Ureter (tissue), 1 donor: Measurements from ENCODE around the gene CCR6. TPM values are rescaled to one million over a fixed set of nuclear protein-coding genes. Genes with fewer than 3 reads are reported as not detected.

Experiments
- DNase-seq: peaks from one replicate; pipeline ENCODE4 v3.0.0-alpha.2; 2020; ENCODE audit warnings: low spot score
- total RNA-seq: library from RNA; stranded (reverse); gene quantifications from one replicate; pipeline ENCODE4 v1.2.4, GENCODE V29; 2023
- donor health status: DM: yes; HTN: yes; CAD: no.

Gene CCR6
- total RNA-seq, 1 donor from 2014 or later, result not detected

DNA sequence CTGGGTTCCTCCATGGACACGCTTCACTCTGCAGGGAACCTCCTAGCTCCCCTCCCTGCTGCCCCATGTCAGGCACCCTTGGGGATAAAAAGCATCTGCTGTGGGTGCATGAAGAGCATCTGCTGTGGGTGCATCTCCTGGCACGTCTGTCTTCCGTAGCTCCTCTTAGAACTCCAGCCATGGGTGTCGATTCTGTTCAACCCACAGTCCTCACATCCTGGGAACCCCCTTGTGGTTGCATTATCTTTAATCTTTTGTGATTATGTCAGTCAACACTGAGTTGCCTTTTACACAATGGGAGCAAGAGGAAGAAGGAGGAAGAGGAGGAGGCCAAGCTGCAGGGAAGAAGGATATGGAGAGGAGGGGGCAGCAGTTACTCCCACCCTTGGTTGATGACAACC lies 24.1 kb upstream of the CCR6 start:
- no peak for DNase-seq

DNA sequence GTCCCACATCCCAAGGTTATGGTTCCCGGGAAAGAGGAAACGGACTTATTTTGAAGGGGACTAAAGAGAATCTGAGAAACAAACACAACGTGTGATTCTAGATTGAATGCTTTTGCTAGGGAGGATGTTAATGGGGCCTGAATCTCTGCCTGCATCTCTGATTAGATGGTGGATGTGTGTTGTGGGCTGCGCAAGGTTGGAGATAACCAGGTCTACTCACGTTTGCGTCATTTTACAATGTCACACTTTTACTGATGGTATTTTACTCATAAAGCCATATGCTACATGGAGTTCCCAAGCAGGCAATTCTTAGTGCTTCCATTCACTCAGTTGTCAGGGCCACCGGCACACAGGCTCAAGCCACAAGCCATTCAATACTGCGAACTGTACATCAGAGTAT lies 23.2 kb upstream of the CCR6 start:
- DNase-seq, result no peak

DNA sequence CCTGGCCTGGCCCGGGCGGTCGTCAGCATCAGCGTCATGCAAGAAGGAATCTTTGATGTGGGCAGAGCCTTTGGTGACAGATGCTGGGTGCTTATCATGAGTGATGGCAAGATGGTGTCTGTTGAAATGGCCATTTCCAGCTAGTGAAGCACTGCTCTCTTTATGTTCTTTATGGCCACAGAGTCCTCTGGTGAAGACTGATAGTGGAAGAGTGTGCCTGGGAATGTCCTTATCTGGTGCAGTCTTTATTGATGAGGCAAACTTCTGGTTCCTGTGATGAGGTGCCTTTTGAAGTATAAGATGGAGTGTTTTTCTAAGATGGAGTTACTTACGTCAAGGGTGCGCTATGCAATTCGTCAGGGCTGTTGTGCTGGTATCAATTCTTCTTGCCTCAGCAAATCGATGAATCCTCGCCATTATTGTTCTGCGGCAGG lies 22.6 kb upstream of the CCR6 start:
- no peak for DNase-seq

DNA sequence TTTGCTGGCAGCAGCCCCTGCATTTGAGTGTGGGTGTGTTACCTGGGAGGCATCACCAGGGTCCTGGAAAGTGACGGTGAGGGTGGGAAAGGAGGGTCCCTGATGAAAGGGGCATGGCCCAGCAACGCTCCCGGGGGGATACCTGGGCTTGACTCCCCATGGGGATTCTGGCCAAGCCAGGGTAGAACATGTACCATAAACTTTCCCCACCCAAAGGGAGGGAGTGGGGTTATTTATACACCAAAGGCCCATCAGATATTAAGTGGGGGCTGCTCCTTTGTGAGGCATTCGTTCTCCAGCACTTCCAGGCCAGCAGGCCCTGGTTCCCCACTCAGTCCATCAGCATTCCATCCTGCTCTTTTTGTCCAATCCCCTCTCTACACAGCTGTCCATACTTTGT lies 20.6 kb upstream of the CCR6 start:
- DNase-seq, result no peak

DNA sequence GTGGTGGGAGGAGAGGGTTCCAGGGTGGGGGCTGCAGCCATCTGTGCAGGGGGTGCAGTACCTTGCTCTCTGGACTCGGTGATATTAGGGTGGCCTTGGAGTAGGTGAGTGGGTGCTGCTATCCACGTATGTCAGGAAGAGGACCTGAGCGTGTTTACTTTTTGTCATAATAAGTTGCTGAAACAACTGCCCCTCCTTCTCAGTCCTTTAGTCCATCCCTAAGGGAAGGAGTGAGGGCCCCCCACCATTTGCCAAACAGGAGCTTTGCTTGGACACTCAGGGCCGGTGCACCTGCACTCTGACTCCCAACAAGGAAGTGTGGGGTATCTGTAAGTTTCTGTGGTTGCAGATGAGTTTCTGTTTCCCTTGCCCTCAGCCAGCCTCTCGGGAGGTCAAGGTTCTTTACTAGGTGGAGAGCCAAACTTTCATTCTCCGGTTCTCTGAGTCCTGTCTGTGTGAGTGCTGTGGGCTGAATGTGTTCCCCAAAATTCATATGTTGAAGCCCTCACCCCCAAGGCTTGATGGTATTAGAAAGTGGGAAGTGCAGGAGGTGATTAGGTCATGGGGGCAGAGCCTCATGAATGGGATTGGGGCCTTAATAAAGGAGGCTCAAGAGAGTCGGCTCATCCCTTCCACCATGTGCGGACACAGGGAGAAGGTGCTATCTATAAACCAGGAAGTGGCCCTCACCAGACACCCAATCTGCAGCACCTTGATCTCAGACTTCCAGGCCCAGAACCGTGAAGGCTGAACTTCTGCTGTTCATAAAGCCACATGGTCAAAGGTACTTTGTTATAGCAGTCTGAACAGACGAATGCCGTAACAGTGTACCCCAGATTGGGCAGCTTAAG lies 19.6 kb upstream of the CCR6 start:
- DNase-seq, result no peak

DNA sequence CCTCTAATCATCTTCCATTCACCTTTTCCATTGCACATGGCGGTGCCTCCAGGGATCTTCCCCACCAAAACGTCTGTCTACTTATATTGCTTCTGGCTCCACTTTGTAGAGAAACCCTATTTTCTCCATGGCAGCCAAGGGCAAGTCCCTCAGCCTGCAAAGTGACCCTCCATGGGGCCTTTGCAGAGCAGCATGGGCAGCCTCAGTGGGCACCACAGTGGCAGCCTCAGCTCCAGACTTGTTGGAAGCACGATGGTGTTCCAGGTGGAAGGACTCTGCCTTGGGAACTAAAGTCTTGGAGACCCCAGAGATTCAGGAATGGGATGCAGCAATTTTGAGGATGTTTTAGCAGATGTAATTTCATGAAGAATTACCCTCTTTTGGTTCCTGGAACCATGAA lies 18.5 kb upstream of the CCR6 start:
- DNase-seq, result no peak

DNA sequence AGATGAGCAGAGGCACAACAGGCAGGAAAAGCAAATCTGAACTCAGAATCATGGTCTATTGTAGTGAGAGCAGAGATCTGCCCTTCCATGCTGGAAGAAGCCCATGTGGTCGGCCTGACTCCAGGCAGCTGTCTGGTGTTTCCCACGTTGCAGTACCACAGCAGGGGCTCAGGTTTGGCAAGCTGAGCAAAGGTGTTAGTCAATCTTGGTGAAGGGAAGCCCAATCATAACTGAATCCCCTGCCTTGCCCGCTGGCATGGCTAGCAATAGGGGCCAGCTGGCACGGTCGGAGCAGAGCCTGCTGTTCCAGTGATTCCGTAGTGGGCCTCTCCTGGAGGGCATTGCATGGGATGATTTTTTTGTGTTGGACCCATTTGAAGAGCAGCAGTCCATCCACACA lies 17.8 kb upstream of the CCR6 start:
- DNase-seq, result no peak

DNA sequence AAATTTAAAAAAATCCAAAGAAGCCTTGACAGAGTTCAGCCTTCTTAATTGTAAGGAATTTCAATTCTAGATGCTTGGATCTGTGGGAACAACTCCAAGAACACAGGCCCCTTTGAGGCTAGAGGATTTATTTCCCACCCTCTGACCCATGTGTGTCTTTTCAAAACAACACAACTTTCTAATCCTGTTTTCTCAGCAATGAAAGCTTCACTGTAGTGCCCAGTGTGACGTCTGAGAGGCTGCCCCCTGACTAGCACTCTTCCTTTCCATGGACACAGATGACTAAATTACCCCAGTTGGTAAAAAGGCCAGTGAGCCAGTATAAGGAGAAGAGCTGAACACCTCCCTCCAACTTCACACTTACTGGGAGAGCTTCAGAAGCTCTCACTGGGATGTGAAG lies 16.5 kb upstream of the CCR6 start:
- no peak for DNase-seq

DNA sequence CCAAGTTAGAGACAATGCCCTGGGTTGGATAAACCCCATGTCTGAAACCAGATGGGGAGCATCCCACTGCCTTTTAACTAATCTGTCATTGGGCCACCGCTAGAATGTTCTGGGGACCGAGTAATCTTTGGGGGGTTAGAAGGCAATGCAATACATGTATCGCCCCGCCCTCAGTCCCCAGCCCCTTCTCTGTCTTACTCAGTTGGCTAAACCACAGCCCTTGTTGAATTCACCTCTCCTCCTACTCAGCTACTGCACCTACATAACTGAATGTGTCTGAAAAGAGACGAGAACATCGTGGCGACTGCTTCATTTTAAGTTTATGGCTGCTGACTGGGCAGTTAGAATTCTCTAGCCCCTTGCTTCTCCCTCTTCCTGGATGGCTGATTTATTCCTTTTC lies 15.1 kb upstream of the CCR6 start:
- no peak for DNase-seq

DNA sequence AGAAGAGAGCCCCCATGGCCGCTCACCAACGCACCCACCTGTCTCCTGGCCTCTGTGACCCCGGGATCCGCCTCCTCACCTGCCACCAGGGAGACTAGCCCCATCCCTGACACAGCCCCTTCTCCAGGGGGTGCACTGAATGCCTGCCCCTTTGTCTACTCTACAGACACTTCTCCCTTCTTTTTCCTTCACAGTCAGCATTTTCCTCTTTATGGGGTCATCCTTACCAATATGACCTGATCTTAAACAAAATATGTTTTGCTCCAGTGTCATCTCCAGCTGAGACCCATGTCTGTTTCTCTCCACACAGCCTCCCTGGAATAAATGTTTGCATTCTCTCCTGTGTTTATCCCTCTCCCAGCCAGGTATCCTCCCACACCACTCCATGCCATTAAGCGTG lies 14.6 kb upstream of the CCR6 start:
- DNase-seq, result no peak

DNA sequence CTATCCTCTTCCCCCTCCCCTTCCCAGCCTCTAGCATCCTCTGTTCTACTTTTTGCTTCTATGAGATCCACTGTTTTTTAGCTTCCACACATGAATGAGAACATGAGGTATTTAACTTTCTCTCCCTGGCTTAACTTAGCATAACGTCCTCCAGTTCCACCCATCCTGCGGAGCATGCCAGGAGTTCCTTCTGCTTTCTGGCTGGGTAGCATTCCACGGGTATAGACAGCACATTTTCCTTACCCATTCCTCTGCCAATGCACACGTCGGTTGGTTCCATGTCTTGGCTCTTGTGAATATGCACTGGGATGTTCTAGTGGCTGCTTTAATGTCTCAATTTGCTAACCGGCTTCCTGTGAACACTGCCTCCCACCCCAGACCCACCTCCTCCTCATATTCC lies 13.2 kb upstream of the CCR6 start:
- no peak for DNase-seq

DNA sequence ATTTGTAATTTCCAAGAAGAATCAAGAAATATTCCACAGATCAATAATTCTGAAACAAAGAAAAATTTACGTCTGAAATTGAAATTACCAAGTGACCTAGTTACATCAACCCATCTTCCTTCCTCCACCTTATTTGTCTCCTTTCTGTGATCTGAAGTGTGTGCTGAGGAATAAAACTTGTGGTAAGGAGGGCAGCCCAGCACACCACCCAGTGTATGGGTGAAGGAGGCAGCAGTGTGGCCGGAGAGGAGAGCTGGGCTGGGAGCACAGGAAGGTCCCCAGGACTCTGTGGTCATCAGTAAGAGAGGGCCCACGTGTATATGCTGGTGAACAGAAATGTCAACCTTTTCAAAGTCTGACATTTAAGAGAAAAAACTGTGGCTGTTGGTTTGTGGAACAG lies 11.3 kb upstream of the CCR6 start:
- no peak for DNase-seq

DNA sequence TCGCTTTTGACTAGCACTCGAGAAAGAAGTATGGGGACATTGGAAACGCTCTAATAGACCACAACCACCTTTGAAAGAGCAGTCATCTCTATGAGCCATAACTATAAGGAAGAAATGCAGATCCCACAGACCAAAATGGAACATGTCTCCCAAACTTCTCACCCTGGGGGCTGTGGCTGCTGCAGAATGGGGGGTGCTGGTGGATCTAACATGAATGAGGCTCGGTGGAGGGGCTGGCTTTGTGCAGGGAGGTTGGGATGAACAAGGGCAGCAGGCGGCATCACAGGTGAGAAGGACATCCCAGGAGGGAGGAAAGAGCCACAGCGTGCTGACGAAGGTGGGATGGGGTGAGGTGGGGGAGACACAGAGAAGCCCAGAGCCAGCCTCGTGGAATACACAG lies 10.5 kb upstream of the CCR6 start:
- DNase-seq, result no peak

DNA sequence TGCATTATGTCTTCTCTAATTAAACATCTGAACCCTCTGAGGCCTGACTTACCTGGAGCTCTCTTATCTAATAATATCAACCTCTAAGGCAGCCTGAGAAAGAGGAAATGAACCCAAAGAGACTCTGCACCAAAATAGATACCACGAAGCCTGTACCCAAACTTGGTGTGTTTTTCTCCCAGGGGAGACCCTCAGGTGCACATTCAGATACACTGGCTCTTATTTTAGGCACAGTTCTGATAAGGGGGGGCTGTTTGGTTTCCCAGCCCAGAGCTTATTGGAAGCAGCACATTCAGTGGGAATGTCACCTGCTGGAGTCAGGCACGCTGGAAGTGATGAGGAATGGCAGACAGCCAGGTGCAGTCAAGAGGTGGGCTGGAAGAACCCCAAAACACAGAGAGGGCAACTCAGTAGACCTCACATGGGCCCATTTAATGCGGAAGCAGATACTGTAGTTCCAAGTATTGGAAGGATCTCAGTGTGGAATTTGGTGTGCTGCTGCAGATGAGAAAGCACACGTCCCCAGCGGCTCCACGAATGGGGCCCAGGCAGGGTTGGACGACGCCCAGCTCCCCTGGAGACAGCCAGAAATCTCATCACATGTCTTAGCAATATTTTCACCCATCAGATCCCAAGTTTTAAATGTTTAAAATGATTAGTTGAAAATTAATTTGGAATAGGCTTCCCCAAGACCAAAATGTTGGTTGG lies 9.7 kb upstream of the CCR6 start:
- no peak for DNase-seq

DNA sequence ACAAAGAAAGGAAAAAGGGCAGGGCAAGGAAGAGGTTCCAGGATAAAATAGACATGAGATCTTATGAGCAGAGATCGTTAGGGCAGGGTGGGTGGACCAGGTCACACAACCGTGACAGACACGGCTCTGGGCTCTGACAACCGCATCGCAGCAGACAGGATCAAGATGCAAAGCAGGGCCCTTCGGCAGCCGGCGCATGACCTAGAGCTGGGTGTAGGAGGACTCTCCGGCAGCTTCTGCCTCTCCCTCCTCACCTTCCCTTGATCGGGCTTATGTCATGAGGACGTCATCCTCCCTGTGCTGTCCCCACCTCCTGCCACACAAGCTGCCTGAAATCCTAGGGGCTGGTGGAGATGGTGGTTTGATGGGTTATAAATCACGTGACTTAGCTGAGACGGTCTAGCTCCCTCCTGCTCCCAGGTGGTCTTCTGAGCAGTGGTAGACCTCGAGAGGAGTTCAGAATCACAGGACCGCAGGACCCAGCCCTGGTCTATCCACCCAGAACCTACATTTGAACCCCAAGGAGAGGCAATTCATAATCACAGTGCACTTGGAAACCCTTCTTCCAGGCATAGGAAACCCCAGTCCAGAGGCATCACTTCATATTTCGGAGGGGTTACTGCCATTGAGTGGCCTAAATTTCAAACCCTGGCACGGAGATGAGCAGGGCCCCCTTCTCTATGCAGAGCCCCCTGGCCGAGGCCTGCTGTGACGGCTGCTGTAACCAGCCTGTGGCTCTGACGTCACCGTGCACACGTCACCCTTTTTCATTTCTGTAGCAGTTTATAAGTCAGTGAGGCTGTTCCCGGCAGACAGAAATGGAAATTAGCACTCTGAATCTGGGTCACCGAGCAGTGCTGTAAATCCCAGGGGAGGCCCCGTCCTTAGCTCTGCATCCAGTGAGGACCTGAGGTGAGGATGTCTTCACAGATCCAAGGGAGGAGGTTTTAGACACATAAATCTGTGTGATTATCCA lies 8.7 kb upstream of the CCR6 start:
- DNase-seq, result no peak

DNA sequence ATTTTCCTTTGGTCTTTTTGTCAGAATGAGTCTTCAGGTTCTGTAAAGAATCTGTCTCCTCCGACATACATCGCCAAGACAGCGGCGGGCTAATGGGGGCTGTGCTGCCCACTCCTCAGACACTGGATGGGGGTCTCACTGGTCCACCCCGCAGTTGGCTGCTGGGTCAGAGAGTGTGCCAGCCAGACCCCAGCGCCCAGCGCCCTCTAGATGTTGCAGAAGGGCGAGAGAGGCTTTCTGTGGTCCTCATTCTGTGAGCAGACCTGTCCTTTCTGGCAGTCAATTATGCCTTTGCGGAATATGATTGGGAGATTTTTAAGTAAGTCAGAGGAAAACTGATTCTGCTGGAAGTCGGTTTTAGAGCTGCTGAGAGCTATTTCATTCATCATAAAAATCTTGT lies 7.8 kb upstream of the CCR6 start:
- no peak for DNase-seq

DNA sequence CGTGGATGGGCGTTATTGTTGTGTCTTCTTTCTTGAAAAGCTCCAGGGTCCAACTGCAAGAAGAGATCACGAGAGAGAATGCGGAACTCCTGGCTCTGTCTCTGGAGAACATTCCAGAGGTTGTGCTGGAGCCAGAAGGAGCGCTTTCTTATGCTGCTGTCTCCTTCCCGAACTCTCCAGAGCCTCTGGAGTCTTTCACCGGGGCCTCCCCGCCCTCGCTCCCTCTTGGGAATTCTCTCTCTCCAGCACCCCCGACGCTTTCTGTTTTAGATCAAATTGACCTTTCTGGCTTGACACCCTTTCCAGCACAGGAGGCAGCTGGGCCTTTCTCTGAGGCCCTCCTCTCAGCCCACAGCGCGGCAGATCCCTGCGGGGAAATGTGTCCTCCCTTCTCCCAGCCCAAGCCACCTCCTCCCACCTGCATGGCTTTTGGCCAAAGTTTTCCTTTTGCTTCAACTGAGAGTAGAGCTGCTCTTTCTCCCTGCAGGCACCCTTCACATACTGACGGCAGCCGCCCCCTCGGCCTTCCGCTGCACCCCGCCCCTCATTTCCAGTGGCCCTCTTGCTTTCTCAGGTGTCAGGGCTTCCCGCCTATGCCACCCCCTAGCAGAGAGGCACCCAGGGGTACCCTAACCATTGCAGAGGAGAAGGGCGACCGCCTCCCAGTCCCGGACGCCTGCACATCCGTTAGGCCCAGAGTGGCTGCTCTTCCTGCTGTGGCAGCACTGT lies 6.6 kb upstream of the CCR6 start:
- no peak for DNase-seq

DNA sequence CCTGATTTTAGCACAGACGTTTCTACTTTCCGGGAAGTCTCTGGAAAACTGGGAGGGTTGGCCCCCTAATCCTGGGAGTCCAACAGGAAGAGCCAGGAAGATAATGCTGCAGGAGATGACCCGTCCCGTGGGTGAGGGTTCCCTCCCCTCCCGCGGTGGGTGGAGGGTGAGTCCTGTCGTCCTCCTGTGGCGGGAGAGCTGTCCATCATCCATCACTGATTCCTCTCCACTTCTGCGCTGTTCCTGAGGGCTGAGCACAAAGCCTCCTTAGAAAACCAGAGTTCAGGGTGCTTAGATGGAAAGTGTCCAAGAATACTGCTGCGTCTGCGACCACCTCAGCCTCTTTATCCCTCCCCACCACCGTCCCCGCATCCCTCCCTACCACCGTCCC lies 6.1 kb upstream of the CCR6 start:
- no peak for DNase-seq

DNA sequence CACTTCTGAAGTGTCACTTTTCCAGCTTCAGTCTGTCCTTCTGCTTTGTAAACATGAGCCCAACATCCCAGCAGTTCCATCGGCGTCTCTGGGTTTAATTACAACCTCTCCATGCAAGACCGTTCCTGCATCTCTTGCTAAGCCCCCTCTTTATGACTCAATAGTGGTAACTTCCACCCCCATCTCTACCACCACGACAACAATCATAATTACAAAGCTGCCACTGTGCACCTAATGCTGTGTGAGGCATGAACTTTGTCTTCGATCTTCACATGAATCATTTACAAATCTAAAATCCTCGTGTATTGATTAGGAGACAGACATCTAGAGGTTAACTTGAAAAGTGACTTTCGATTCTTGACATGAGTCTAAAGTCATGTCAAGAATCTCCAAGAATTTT lies 4.9 kb upstream of the CCR6 start:
- DNase-seq, result no peak

DNA sequence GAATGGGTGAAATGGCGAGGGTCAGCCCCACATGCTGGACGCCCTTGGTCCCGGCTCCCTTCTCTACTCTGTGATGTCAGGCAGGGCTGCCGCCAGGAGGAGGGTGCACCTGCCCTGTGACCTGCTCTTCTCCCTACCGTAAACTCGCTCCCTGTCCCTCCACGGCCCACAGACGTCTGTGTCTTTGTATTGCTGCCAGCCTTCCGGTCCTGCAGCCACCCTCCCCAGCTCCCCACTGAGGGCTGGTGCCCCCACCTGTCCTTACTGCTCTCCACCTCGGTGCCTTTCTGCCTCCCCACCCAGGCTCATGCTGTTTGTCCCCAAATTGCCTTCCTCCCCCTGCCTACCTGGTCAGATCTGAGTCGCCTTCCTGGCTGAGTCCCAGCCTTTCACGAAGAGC lies 4.1 kb upstream of the CCR6 start:
- no peak for DNase-seq
